Measurements from ENCODE around the gene NECAB3. TPM values are rescaled to one million over a fixed set of nuclear protein-coding genes. Genes with fewer than 3 reads are reported as not detected.

NECAB3 gene
- total RNA-seq, 1 donor from 2014 or later: 19.5 TPM

GRCh38 chr20:33716498-33716897 is 42.3 kb upstream of the NECAB3 start:
- Histone ChIP-seq H3K9ac (ENCODE audit: low read length) (no peak overlapping the region), H3K4me1 (ENCODE audit: insufficient read depth, low read length) (peaks cover 6% of the 10 kb centered on the region), H4K20me1 (ENCODE audit: insufficient read depth, low read length) (no peaks in the 10 kb centered on the region), H3K36me3 (ENCODE audit: insufficient read depth, low read length) (no peaks in the 10 kb centered on the region), H3K9me3 (ENCODE audit: insufficient read depth, low read depth, low read length) (no peaks in the 10 kb centered on the region), H3K79me2 (ENCODE audit: insufficient read depth, low read length) (peaks cover 3% of the 10 kb centered on the region), H3K27me3 (ENCODE audit: insufficient read depth, low read length) (no peaks in the 10 kb centered on the region), H3K27ac (ENCODE audit: low read depth, low read length) (no peak overlapping the region), H3K4me3 (ENCODE audit: insufficient read depth, low read depth, low read length) (no peak overlapping the region), H2AFZ (ENCODE audit: low read depth, low read length) (no peak overlapping the region), H3K4me2 (ENCODE audit: low read length) (no peak overlapping the region)
- Mint-ChIP-seq H3K27me3 (ENCODE audit: low read depth, unreplicated experiment) (peaks cover 7% of the 10 kb centered on the region), H3K36me3 (ENCODE audit: low read depth, unreplicated experiment) (no peaks in the 10 kb centered on the region), H3K4me1 (ENCODE audit: low read depth, unreplicated experiment) (no peaks in the 10 kb centered on the region), H3K27ac (ENCODE audit: unreplicated experiment) (no peak overlapping the region), H3K4me3 (ENCODE audit: unreplicated experiment) (no peak overlapping the region), H3K9me3 (ENCODE audit: unreplicated experiment) (peaks cover 6% of the 10 kb centered on the region)
- no peak for TF ChIP-seq CTCF (IDR thresholded peaks at IDR 0.05; ENCODE audit: insufficient read depth, low read depth, low read length)
- TF ChIP-seq EZH2 (IDR thresholded peaks at IDR 0.05; ENCODE audit: insufficient read depth, low read length): no peak
- FAIRE-seq: no peak
- DNase-seq (ENCODE audit: low read depth): no peak

- H4K20me1 ChIP-seq (ENCODE audit: insufficient read depth, low read length): peaks cover 3% of the 10 kb centered on the region
- H3K9me3 ChIP-seq (ENCODE audit: insufficient read depth, low read depth, low read length): no peaks in the 10 kb centered on the region
- H3K36me3 Mint-ChIP-seq (ENCODE audit: low read depth, unreplicated experiment): no peaks in the 10 kb centered on the region
- H3K4me1 Mint-ChIP-seq (ENCODE audit: low read depth, unreplicated experiment): peaks cover 4% of the 10 kb centered on the region
- H2AFZ ChIP-seq (ENCODE audit: low read depth, low read length): no peak overlapping the region
- no peak overlapping the region for H3K4me2 ChIP-seq (ENCODE audit: low read length)
- H3K9me3 Mint-ChIP-seq (ENCODE audit: unreplicated experiment): no peaks in the 10 kb centered on the region
- no peaks in the 10 kb centered on the region for H3K4me1 ChIP-seq (ENCODE audit: insufficient read depth, low read length)
- TF ChIP-seq EZH2 (IDR thresholded peaks at IDR 0.05; ENCODE audit: insufficient read depth, low read length): no peak
- FAIRE-seq: no peak
- H3K9ac ChIP-seq (ENCODE audit: low read length): no peak overlapping the region
- no peaks in the 10 kb centered on the region for H3K27me3 ChIP-seq (ENCODE audit: insufficient read depth, low read length)
- peaks cover 7% of the 10 kb centered on the region for H3K27me3 Mint-ChIP-seq (ENCODE audit: low read depth, unreplicated experiment)
- H3K79me2 ChIP-seq (ENCODE audit: insufficient read depth, low read length): no peaks in the 10 kb centered on the region
- no peak overlapping the region for H3K4me3 Mint-ChIP-seq (ENCODE audit: unreplicated experiment)
- no peak for DNase-seq (ENCODE audit: low read depth)
- no peaks in the 10 kb centered on the region for H3K36me3 ChIP-seq (ENCODE audit: insufficient read depth, low read length)
- H3K27ac Mint-ChIP-seq (ENCODE audit: unreplicated experiment): no peak overlapping the region
- H3K27ac ChIP-seq (ENCODE audit: low read depth, low read length): no peak overlapping the region
- H3K4me3 ChIP-seq (ENCODE audit: insufficient read depth, low read depth, low read length): no peak overlapping the region
Measured at GRCh38 chr20:33713865-33714367, 39.7 kb upstream of the NECAB3 start.

- no peaks in the 10 kb centered on the region for H3K36me3 Mint-ChIP-seq (ENCODE audit: low read depth, unreplicated experiment)
- H4K20me1 ChIP-seq (ENCODE audit: insufficient read depth, low read length): peaks cover 3% of the 10 kb centered on the region
- peaks cover 7% of the 10 kb centered on the region for H3K27me3 Mint-ChIP-seq (ENCODE audit: low read depth, unreplicated experiment)
- H3K27ac Mint-ChIP-seq (ENCODE audit: unreplicated experiment): no peak overlapping the region
- peaks cover 4% of the 10 kb centered on the region for H3K4me1 Mint-ChIP-seq (ENCODE audit: low read depth, unreplicated experiment)
- no peaks in the 10 kb centered on the region for H3K4me1 ChIP-seq (ENCODE audit: insufficient read depth, low read length)
- H3K79me2 ChIP-seq (ENCODE audit: insufficient read depth, low read length): no peaks in the 10 kb centered on the region
- TF ChIP-seq EZH2 (IDR thresholded peaks at IDR 0.05; ENCODE audit: insufficient read depth, low read length): no peak
- TF ChIP-seq CTCF (IDR thresholded peaks at IDR 0.05; ENCODE audit: insufficient read depth, low read depth, low read length): no peak
- H3K27ac ChIP-seq (ENCODE audit: low read depth, low read length): no peak overlapping the region
- no peaks in the 10 kb centered on the region for H3K27me3 ChIP-seq (ENCODE audit: insufficient read depth, low read length)
- no peak overlapping the region for H3K4me3 Mint-ChIP-seq (ENCODE audit: unreplicated experiment)
- DNase-seq (ENCODE audit: low read depth) (no peak), FAIRE-seq (no peak)
- H3K4me3 ChIP-seq (ENCODE audit: insufficient read depth, low read depth, low read length): no peak overlapping the region
- no peak overlapping the region for H3K9ac ChIP-seq (ENCODE audit: low read length)
- no peaks in the 10 kb centered on the region for H3K36me3 ChIP-seq (ENCODE audit: insufficient read depth, low read length)
- H3K4me2 ChIP-seq (ENCODE audit: low read length): no peak overlapping the region
- H3K9me3 ChIP-seq (ENCODE audit: insufficient read depth, low read depth, low read length): no peaks in the 10 kb centered on the region
- no peak overlapping the region for H2AFZ ChIP-seq (ENCODE audit: low read depth, low read length)
- no peaks in the 10 kb centered on the region for H3K9me3 Mint-ChIP-seq (ENCODE audit: unreplicated experiment)
Measured at GRCh38 chr20:33711446-33711738, 37.2 kb upstream of the NECAB3 start.
